IMR-90 (cell line): ENCODE measurements around the gene ABCA3. TPM values are rescaled to one million over a fixed set of nuclear protein-coding genes. Genes with fewer than 3 reads are reported as not detected.

ENCODE experiments used
- ATAC-seq: fragments of 200-7000 bp; cut with Tn5 transposase; 2 replicates; pipeline ENCODE4 v1.9.1; 2020; ENCODE audit warnings: low read depth, mild to moderate bottlenecking, moderate library complexity
- BruUV-seq: library from RNA; stranded (reverse); fragments of 400-500 nt; replicated peaks from 2 replicates; lab custom pipeline; 2021; lab: Mats Ljungman, UMichigan
- CTCF ChIA-PET: fragments of 300-600 bp; formaldehyde crosslinking; extraction: SDS; loops from one replicate; lab custom pipeline; 2021; ENCODE audit warnings: antibody characterized with exemption; lab: Yijun Ruan, JAX
- POLR2A ChIA-PET: fragments of 300-600 bp; sonication (Branson Sonifier 250); formaldehyde crosslinking; loops from one replicate; lab custom pipeline; 2022; ENCODE audit warnings: antibody characterized with exemption; ENCODE audit not compliant: unreplicated experiment; lab: Charles Lee
- DNase-seq: peaks from one replicate; pipeline ENCODE4 v3.0.0; 2013
- H2AFZ ChIP-seq: replicated peaks from 2 replicates; pipeline ENCODE3; 2013; ENCODE audit warnings: low read length, mild to moderate bottlenecking; ENCODE audit not compliant: poor library complexity
- H2AK5ac ChIP-seq: 2 replicates; pipeline ENCODE4 v1.6.1; 2013; ENCODE audit warnings: low read depth, low read length, inconsistent platforms
- H2AK9ac ChIP-seq: replicated peaks from 2 replicates; pipeline ENCODE3; 2013; ENCODE audit warnings: mild to moderate bottlenecking, low read depth, low read length, moderate library complexity; ENCODE audit not compliant: poor library complexity
- H2BK120ac ChIP-seq: 2 replicates; pipeline ENCODE4 v1.6.1; 2013; ENCODE audit warnings: low read depth, low read length, inconsistent platforms
- H2BK15ac ChIP-seq: 3 replicates; pipeline ENCODE4 v1.6.1; 2013; ENCODE audit warnings: low read depth, low read length, inconsistent platforms
- H2BK20ac ChIP-seq: 2 replicates; pipeline ENCODE4 v1.6.1; 2013; ENCODE audit warnings: low read depth, mild to moderate bottlenecking, inconsistent platforms, low read length, moderate library complexity
- H2BK5ac ChIP-seq: 2 replicates; pipeline ENCODE4 v1.6.1; 2013; ENCODE audit warnings: mild to moderate bottlenecking, low read depth, low read length, inconsistent platforms; ENCODE audit not compliant: poor library complexity, severe bottlenecking
- H3K14ac ChIP-seq: replicated peaks from 2 replicates; pipeline ENCODE4 v1.6.1; 2013; ENCODE audit warnings: low read depth, low read length, inconsistent platforms
- H3K18ac ChIP-seq: 2 replicates; pipeline ENCODE4 v1.6.1; 2013; ENCODE audit warnings: low read depth, low read length, control low read depth
- H3K23ac ChIP-seq: 2 replicates; pipeline ENCODE4 v1.6.1; 2013; ENCODE audit warnings: low read depth, low read length, inconsistent platforms
- H3K27ac ChIP-seq: 2 replicates; pipeline ENCODE4 v1.5.1; 2013; ENCODE audit warnings: mild to moderate bottlenecking, control low read depth, low read length; ENCODE audit not compliant: insufficient read depth
- H3K27me3 ChIP-seq: 2 replicates; pipeline ENCODE4 v1.6.1; 2013; ENCODE audit warnings: low read length; ENCODE audit not compliant: control insufficient read depth, insufficient read depth
- H3K36me3 ChIP-seq: 2 replicates; pipeline ENCODE4 v1.6.1; 2013; ENCODE audit warnings: low read length, mixed read lengths; ENCODE audit not compliant: control insufficient read depth, insufficient read depth
- H3K4ac ChIP-seq: 2 replicates; pipeline ENCODE4 v1.6.1; 2013; ENCODE audit warnings: low read depth, low read length, inconsistent platforms
- H3K4me1 ChIP-seq: 2 replicates; pipeline ENCODE4 v1.6.1; 2013; ENCODE audit warnings: low read length, mixed read lengths; ENCODE audit not compliant: control insufficient read depth, insufficient read depth
- H3K4me2 ChIP-seq: 2 replicates; pipeline ENCODE4 v1.6.1; 2013; ENCODE audit warnings: low read depth, mild to moderate bottlenecking, control low read depth, low read length, moderate library complexity
- H3K4me3 ChIP-seq: 2 replicates; pipeline ENCODE4 v1.5.1; 2013; ENCODE audit warnings: low read depth, mild to moderate bottlenecking, control low read depth, low read length, moderate library complexity; ENCODE audit not compliant: insufficient read depth
- H3K56ac ChIP-seq: 2 replicates; pipeline ENCODE4 v1.6.1; 2013; ENCODE audit warnings: low read length, inconsistent platforms; ENCODE audit not compliant: insufficient read depth; ENCODE audit errors: extremely low read depth
- H3K79me1 ChIP-seq, 2 experiments: 2 replicates each; pipeline ENCODE4 v1.6.1; 2013; ENCODE audit warnings: low read length in 2 of 2, inconsistent platforms in 1 of 2, low read depth in 1 of 2
- H3K9ac ChIP-seq: 2 replicates; pipeline ENCODE4 v1.6.1; 2013; ENCODE audit warnings: low read depth, low read length, control low read depth
- H3K9me1 ChIP-seq: 2 replicates; pipeline ENCODE4 v1.6.1; 2013; ENCODE audit warnings: low read length, inconsistent platforms; ENCODE audit not compliant: insufficient read depth
- H3K9me3 ChIP-seq: 2 replicates; pipeline ENCODE4 v1.6.1; 2013; ENCODE audit warnings: low read length; ENCODE audit not compliant: control insufficient read depth, insufficient read depth
- H4K20me1 ChIP-seq: 2 replicates; pipeline ENCODE4 v1.6.1; 2013; ENCODE audit warnings: low read length, inconsistent platforms; ENCODE audit not compliant: insufficient read depth
- H4K5ac ChIP-seq: 2 replicates; pipeline ENCODE4 v1.6.1; 2013; ENCODE audit warnings: mild to moderate bottlenecking, low read depth, low read length, control low read depth
- H4K8ac ChIP-seq, 2 experiments: 2 replicates each; pipeline ENCODE4 v1.6.1; 2013; ENCODE audit warnings: low read depth in 2 of 2, low read length in 2 of 2, control low read depth in 1 of 2, inconsistent platforms in 1 of 2
- H4K91ac ChIP-seq: 2 replicates; pipeline ENCODE4 v1.6.1; 2013; ENCODE audit warnings: low read depth, low read length, inconsistent platforms; ENCODE audit not compliant: insufficient read depth
- BHLHE40 ChIP-seq: fragments of 150-350 bp; IDR thresholded peaks from 2 replicates; pipeline ENCODE4 v1.6.1; 2016; ENCODE audit warnings: mild to moderate bottlenecking, low read depth, low read length
- FOS ChIP-seq: fragments of 150-350 bp; IDR thresholded peaks from 2 replicates; pipeline ENCODE4 v1.6.1; 2016; ENCODE audit warnings: low read depth, low read length
- MXI1 ChIP-seq: IDR thresholded peaks from 2 replicates; pipeline ENCODE4 v1.6.1; 2012; ENCODE audit warnings: low read depth, mild to moderate bottlenecking, low read length, moderate library complexity, borderline replicate concordance
- NFE2L2 ChIP-seq: fragments of 150-350 bp; IDR thresholded peaks from 2 replicates; pipeline ENCODE4 v1.6.1; 2016; ENCODE audit warnings: low read depth, mild to moderate bottlenecking, low read length
- POLR2A ChIP-seq: IDR thresholded peaks from 2 replicates; pipeline ENCODE4 v1.6.1; 2012; ENCODE audit warnings: mild to moderate bottlenecking, low read depth, low read length
- RCOR1 ChIP-seq: IDR thresholded peaks from 2 replicates; pipeline ENCODE4 v1.6.1; 2012; ENCODE audit warnings: mild to moderate bottlenecking, low read length, improper control_type of control experiment; ENCODE audit not compliant: insufficient replicate concordance
- RFX5 ChIP-seq: IDR thresholded peaks from 2 replicates; pipeline ENCODE4 v1.8.0; 2012; ENCODE audit warnings: low read depth, mild to moderate bottlenecking, low read length, moderate library complexity
- SMC3 ChIP-seq: fragments of 150-350 bp; IDR thresholded peaks from 2 replicates; pipeline ENCODE4 v1.6.1; 2016; ENCODE audit warnings: low read depth, mild to moderate bottlenecking, antibody characterized with exemption, low read length, moderate library complexity
- WGBS, 2 experiments: methylation state at CpG; one replicate each; pipeline versions ENCODE4 v1.1.5 to v1.1.7; 2013; ENCODE audit warnings: missing lambda C conversion rate in 2 of 2; ENCODE audit not compliant: insufficient read length in 1 of 2; ENCODE audit errors: extremely low coverage in 2 of 2; 5-methylcytosine and 5-hydroxymethylcytosine counted together
- dilution Hi-C: fragments of 300-500 bp; cut with HindIII; formaldehyde crosslinking; loops from one replicate; pipeline ENCODE4 v1.14.3; 2018; ENCODE audit warnings: low sequenced_read_pairs; ENCODE audit not compliant: unreplicated experiment
- in situ Hi-C: fragments of 300-500 bp; cut with MboI; formaldehyde crosslinking; loops from 3 replicates; pipeline ENCODE4 v1.14.3; 2019; ENCODE audit warnings: low sequenced_read_pairs, inconsistent platforms, mixed read lengths
- intact Hi-C: fragments of 100-400 bp; cut with micrococcal nuclease; formaldehyde crosslinking; loops from 2 replicates; pipeline ENCODE4 v1.10.0; 2022
- polyA plus RNA-seq, 3 experiments: library from polyadenylated mRNA; depleted of rRNA; stranded (reverse); fragments of >200 nt; gene quantifications; 2 replicates each; pipeline ENCODE4 v1.2.3, GENCODE V29; 2012; ENCODE audit warnings: low replicate concordance in 1 of 3
- total RNA-seq: library from RNA; depleted of rRNA; stranded (reverse); fragments of >200 nt; gene quantifications from 2 replicates; pipeline ENCODE4 v1.2.3, GENCODE V29; 2012
- TF ChIP-seq, protein P1 (sequence below): conservative IDR thresholded peaks from 2 replicates; pipeline ENCODE4 v1.5.1; 2012; ENCODE audit warnings: mild to moderate bottlenecking, low read depth, low read length, improper control_type of control experiment
- TF ChIP-seq, protein P2 (sequence below): fragments of 150-350 bp; IDR thresholded peaks from 2 replicates; pipeline ENCODE4 v1.6.1; 2016; ENCODE audit warnings: low read depth, mild to moderate bottlenecking, low read length, moderate library complexity, borderline replicate concordance

Gene ABCA3
- total and polyA plus RNA-seq, 2 of the 4 experiments (the other 2 are of a cell fraction) = 0.18 to 0.22 TPM

DNA sequence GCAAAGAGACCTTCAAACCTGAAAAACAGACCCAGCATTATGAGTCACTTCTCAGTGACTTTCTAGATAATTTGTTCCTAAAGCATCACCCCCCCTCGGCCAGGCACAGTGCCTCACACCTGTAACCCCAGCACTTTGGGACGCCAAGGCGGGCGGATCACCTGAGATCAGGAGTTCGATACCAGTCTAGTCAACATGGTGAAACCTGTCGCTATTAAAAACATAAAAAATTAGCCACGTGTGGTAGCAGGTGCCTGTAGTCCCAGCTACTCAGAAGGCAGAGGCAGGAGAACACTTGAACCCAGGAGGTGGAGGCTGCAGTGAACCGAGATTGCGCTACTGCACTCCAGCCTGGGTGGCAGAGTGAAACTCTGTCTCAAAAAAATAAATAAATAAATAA lies 48.3 kb downstream of the ABCA3 start:
- no peak overlapping the region for H3K23ac ChIP-seq
- in situ Hi-C loops (no loop called here), intact Hi-C loops (no loop called here), dilution Hi-C loops (no loop called here)
- no peaks in the 10 kb centered on the region for H3K36me3 ChIP-seq
- no peaks in the 10 kb centered on the region for H3K4me1 ChIP-seq
- H3K4me3 ChIP-seq = no peak overlapping the region
- H4K5ac ChIP-seq = no peak overlapping the region
- no peak overlapping the region for H4K8ac ChIP-seq
- BruUV-seq = no TSS peak
- CTCF ChIA-PET = no interaction called here
- no peak overlapping the region for H2AK5ac ChIP-seq
- no peak overlapping the region for H4K91ac ChIP-seq
- H3K4me2 ChIP-seq = no peak overlapping the region
- 40% methylated on average over 1 of the region's 9 CpGs; no CpG with 5 or more reads in 1 of the 2 experiments for WGBS, 2 experiments
- no peak overlapping the region for H3K56ac ChIP-seq
- no peak overlapping the region for H3K14ac ChIP-seq
- H3K9me1 ChIP-seq = no peaks in the 10 kb centered on the region
- H2AFZ ChIP-seq = no peak overlapping the region
- no peak overlapping the region for H3K4ac ChIP-seq
- DNase-seq = no peak
- H3K18ac ChIP-seq = no peak overlapping the region
- no peaks in the 10 kb centered on the region for H3K9me3 ChIP-seq
- H2BK15ac ChIP-seq = no peak overlapping the region
- H4K20me1 ChIP-seq = no peaks in the 10 kb centered on the region
- H2BK20ac ChIP-seq = no peak overlapping the region
- H2AK9ac ChIP-seq = no peak overlapping the region
- H3K27me3 ChIP-seq = peaks cover 14% of the 10 kb centered on the region
- no peak overlapping the region for H2BK5ac ChIP-seq
- no peak overlapping the region for H3K9ac ChIP-seq
- H3K27ac ChIP-seq = no peak overlapping the region
- no peaks in the 10 kb centered on the region for H3K79me1 ChIP-seq
- no peak overlapping the region for H2BK120ac ChIP-seq
- ATAC-seq = no peak
- no peak for TF ChIP-seq FOS
- TF ChIP-seq MXI1 = no peak
- no peak for TF ChIP-seq NFE2L2
- no peak for TF ChIP-seq RFX5
- no peak for TF ChIP-seq SMC3
- TF ChIP-seq, protein P1, sequence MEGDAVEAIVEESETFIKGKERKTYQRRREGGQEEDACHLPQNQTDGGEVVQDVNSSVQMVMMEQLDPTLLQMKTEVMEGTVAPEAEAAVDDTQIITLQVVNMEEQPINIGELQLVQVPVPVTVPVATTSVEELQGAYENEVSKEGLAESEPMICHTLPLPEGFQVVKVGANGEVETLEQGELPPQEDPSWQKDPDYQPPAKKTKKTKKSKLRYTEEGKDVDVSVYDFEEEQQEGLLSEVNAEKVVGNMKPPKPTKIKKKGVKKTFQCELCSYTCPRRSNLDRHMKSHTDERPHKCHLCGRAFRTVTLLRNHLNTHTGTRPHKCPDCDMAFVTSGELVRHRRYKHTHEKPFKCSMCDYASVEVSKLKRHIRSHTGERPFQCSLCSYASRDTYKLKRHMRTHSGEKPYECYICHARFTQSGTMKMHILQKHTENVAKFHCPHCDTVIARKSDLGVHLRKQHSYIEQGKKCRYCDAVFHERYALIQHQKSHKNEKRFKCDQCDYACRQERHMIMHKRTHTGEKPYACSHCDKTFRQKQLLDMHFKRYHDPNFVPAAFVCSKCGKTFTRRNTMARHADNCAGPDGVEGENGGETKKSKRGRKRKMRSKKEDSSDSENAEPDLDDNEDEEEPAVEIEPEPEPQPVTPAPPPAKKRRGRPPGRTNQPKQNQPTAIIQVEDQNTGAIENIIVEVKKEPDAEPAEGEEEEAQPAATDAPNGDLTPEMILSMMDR = no peak
- TF ChIP-seq, protein P2, sequence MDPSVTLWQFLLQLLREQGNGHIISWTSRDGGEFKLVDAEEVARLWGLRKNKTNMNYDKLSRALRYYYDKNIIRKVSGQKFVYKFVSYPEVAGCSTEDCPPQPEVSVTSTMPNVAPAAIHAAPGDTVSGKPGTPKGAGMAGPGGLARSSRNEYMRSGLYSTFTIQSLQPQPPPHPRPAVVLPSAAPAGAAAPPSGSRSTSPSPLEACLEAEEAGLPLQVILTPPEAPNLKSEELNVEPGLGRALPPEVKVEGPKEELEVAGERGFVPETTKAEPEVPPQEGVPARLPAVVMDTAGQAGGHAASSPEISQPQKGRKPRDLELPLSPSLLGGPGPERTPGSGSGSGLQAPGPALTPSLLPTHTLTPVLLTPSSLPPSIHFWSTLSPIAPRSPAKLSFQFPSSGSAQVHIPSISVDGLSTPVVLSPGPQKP = no peak
- no peak for TF ChIP-seq RCOR1
- no peak for TF ChIP-seq POLR2A
- TF ChIP-seq BHLHE40 = no peak
- POLR2A ChIA-PET = no interaction called here
